ENCODE results near the gene XRCC6. TPM values are rescaled to one million over a fixed set of nuclear protein-coding genes. Genes with fewer than 3 reads are reported as not detected.

Gene XRCC6
- total and polyA plus RNA-seq, 2 of the 4 experiments (the other 2 are of a cell fraction): 202 to 401 TPM

GRCh38 chr22:41682033-41682807 lies 61.1 kb downstream of the XRCC6 start:
- peak; percentile 88 for DNase-seq
- TF ChIP-seq RFX5 (IDR thresholded peaks at IDR 0.05; ENCODE audit: low read depth, low read length) (no peak), POLR2A (IDR thresholded peaks at IDR 0.05; ENCODE audit: low read depth, low read length) (peak; percentile 89), MAZ (IDR thresholded peaks at IDR 0.05; ENCODE audit: borderline replicate concordance, low read depth, low read length) (peak; percentile 48; the same call in 1 of the 2 replicates), MXI1 (IDR thresholded peaks at IDR 0.05; ENCODE audit: borderline replicate concordance, low read depth, low read length) (peak; percentile 85; the same call in 1 of the 2 replicates)
- Histone ChIP-seq H2AFZ (replicated peaks; ENCODE audit: low read length, poor library complexity) (peak overlapping the region; percentile 94), H3K9me3 (ENCODE audit: control insufficient read depth, insufficient read depth, low read length) (no peaks in the 10 kb centered on the region), H2AK9ac (replicated peaks; ENCODE audit: low read depth, low read length, poor library complexity) (peak overlapping the region; percentile 90), H3K27ac (ENCODE audit: insufficient read depth, low read length) (peak overlapping the region; percentile 43), H3K14ac (replicated peaks; ENCODE audit: low read depth, low read length) (peak overlapping the region; percentile 94), H2BK20ac (ENCODE audit: low read depth, low read length) (no peak overlapping the region; the same call in 1 of the 2 replicates), H2BK5ac (ENCODE audit: low read depth, low read length, poor library complexity, severe bottlenecking) (peak overlapping the region; percentile 77), H3K56ac (ENCODE audit: extremely low read depth, insufficient read depth, low read length) (peak overlapping the region; percentile 61), H3K4me3 (ENCODE audit: insufficient read depth, low read depth, low read length) (peak overlapping the region; percentile 94), H3K23ac (ENCODE audit: low read depth, low read length) (peak overlapping the region; percentile 67), H2AK5ac (ENCODE audit: low read depth, low read length) (peak overlapping the region; percentile 74), H3K4ac (ENCODE audit: low read depth, low read length) (peak overlapping the region; percentile 84), H3K4me2 (ENCODE audit: low read depth, low read length) (peak overlapping the region; percentile 49), H4K8ac (ENCODE audit: low read depth in 2 of 2, low read length in 2 of 2) (peak overlapping the region in 1 of 2 experiments; percentile 92; a peak in 2 of 4 replicates), H4K91ac (ENCODE audit: insufficient read depth, low read depth, low read length) (peak overlapping the region; percentile 57; the same call in 1 of the 2 replicates), H3K18ac (ENCODE audit: low read depth, low read length) (no peak overlapping the region), H3K27me3 (ENCODE audit: control insufficient read depth, insufficient read depth, low read length) (no peaks in the 10 kb centered on the region), H2BK15ac (ENCODE audit: low read depth, low read length) (no peak overlapping the region), H3K79me1 (ENCODE audit: low read depth in 1 of 2, low read length in 2 of 2) (peaks cover 20 to 60% of the 10 kb centered on the region in 2 experiments), H3K36me3 (ENCODE audit: control insufficient read depth, insufficient read depth, low read length) (peaks cover 14% of the 10 kb centered on the region), H4K5ac (ENCODE audit: low read depth, low read length) (peak overlapping the region; percentile 62; the same call in 1 of the 2 replicates), H3K9me1 (ENCODE audit: insufficient read depth, low read length) (peaks cover 7% of the 10 kb centered on the region; the same call in 1 of the 2 replicates), H2BK120ac (ENCODE audit: low read depth, low read length) (no peak overlapping the region), H3K9ac (ENCODE audit: low read depth, low read length) (peak overlapping the region; percentile 62), H3K4me1 (ENCODE audit: control insufficient read depth, insufficient read depth, low read length) (no peaks in the 10 kb centered on the region; the same call in 1 of the 2 replicates), H4K20me1 (ENCODE audit: insufficient read depth, low read length) (peaks cover 32% of the 10 kb centered on the region)
- BruUV-seq (replicated peaks): no TSS peak
- ChIA-PET CTCF (interaction anchor here (1.6 kb wide), 1 partner anchor 15 kb away, joined by 5 read pairs; no protein-coding TSS in a partner anchor), POLR2A (ENCODE audit: unreplicated experiment) (no interaction called here)
- peak; percentile 96 for ATAC-seq (ENCODE audit: low read depth)
- dilution Hi-C loops (cut with HindIII; ENCODE audit: low sequenced_read_pairs, unreplicated experiment) (no loop called here), intact Hi-C loops (cut with micrococcal nuclease) (no loop called here), in situ Hi-C loops (cut with MboI; ENCODE audit: low sequenced_read_pairs) (no loop called here)
- 35% methylated on average over 12 of the region's 50 CpGs; no CpG with 5 or more reads in 1 of the 2 experiments for whole genome bisulfite sequencing, 2 experiments (ENCODE audit: extremely low coverage in 2 of 2, insufficient read length in 1 of 2)
